Inferior parietal cortex (tissue), 1 donor: ENCODE measurements around the gene ESRRA.
A peak's percentile ranks its signal among the peaks of the same experiment; 100 is the strongest.

ENCODE experiments used
- DNase-seq: peaks from one replicate; pipeline ENCODE4 v3.0.0-alpha.2; 2016; ENCODE audit errors: extremely low spot score

Gene ESRRA

DNA sequence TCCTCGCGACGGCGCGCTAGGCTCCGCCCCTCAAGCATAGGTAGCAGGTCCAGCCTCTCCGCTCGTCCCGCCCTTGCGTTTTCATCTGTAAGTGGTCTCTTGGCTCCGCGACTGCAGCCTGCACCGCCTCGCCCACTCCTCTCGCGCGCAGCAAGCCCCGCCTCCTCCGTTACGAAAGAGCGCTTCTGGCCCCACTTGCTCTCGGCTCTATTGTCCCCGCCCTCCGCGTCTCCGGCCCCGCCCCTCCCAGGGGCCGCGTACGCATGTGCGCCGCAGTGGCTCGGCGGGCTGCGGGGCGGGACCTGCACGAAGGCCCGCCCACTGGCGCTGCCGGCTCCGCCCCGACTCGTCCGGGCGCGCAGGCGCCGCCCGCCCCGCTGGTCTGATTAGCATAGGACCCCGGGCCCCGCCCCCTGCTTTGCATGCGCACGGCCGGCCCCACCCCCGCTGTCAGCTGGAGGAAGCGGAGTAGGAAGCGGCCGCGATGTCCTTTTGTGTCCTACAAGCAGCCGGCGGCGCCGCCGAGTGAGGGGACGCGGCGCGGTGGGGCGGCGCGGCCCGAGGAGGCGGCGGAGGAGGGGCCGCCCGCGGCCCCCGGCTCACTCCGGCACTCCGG lies at the start of gene ESRRA:
Gene ESRRA (plus strand): TSS at position 450 of the 616 bp plus-strand sequence. CDS start 1,656 bp downstream, outside the sequence.
- DNase-seq: peak; percentile 96

GRCh38 chr11:64256300-64256699 lies 49.0 kb upstream of the ESRRA start:
- no peak for DNase-seq

- DNase-seq: no peak
Measured at GRCh38 chr11:64258356-64258755, 47.0 kb upstream of the ESRRA start.

DNA sequence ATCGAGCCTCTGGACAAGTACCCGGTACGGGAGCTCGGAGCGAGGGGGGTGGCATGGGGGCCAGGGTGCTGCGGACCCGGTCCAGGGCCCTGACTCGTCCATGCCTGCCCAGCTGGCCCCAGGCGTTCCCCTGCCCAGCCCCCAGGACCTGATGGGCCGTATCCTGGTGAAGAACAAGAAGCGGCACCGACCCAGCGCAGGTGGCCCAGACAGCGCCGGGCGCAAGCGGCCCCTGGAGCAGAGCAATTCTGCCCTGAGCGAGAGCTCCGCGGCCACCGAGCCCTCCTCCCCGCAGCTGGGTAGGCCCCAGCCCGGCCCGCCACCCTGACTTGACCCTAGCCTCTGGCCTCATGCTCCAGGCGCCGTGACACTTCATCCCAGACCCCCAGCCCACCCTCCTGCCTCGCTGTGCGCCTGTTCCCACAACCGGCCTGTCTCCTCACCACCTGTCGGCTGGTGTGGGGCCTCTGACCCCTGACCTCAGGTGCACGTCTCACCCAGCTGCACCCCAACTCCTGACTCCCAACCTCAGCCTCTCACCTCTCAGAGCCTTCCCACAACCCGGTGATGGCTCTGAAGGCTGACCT lies 46.3 kb upstream of the ESRRA start:
- DNase-seq: no peak

GRCh38 chr11:64259533-64260067 lies 45.7 kb upstream of the ESRRA start:
- no peak for DNase-seq

GRCh38 chr11:64260147-64260708 lies 45.1 kb upstream of the ESRRA start:
- DNase-seq: no peak

- no peak for DNase-seq
Measured at GRCh38 chr11:64261556-64262080, 43.7 kb upstream of the ESRRA start.

- no peak for DNase-seq
Measured at GRCh38 chr11:64262271-64263002, 42.9 kb upstream of the ESRRA start.

DNA sequence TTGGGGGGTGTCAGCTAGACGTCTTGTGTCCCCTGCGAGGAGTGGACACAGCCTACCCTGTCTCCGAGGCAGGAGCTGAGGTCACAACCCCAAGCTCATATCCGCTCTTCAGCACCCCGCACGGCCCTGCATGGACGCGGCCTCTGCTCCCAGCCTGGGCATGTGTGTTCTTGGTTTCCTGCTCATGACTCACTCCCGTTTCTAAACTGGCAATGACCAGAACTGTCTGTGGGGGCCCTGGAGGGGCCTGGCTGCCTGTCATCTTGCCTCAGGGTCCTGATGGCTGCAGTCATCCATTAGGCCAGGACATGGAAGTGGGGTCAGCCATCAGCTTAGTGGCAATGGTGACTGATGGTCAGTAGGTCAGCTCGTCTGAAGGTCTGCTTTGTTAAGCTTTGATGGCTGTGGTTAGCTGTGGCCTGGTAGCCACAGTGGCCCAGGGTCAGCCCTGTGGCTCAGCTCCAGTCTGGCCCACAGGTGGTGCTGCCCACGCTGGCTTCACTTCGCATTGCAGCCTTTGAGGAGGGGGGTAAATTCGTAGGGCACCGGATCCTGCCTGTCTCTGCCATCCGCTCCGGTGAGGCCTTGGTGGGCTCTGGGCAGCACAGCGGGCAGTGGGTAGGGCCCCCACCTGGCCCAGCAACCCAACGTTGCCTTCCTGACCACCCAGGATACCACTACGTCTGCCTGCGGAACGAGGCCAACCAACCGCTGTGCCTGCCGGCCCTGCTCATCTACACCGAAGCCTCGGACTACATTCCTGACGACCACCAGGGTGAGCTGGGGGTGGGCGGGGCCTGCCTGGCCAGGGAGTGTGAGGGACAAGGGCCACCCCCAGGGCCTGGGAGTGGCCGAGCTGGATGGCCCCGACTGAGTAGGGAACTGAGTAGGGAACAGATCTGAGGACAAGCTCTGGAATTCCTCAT lies 42.0 kb upstream of the ESRRA start:
- no peak for DNase-seq

DNA sequence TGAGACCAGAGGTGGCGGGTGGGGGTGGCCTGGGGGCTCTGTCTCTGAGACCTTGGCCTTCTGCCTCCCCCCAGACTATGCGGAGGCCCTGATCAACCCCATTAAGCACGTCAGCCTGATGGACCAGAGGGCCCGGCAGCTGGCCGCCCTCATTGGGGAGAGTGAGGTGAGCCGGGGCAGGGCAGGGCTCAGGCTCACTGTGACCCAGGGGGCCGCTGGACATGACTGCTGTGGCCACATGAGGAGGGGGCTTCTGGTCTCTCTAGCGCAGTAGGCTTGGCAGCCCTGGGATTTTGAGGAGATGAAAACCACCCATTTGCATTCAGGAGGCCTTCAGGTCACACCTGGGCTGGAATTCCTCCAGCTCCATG lies 41.4 kb upstream of the ESRRA start:
- DNase-seq: no peak

GRCh38 chr11:64264371-64264852 lies 40.9 kb upstream of the ESRRA start:
- DNase-seq: no peak

- no peak for DNase-seq
Measured at GRCh38 chr11:64265176-64266160, 39.9 kb upstream of the ESRRA start.

DNA sequence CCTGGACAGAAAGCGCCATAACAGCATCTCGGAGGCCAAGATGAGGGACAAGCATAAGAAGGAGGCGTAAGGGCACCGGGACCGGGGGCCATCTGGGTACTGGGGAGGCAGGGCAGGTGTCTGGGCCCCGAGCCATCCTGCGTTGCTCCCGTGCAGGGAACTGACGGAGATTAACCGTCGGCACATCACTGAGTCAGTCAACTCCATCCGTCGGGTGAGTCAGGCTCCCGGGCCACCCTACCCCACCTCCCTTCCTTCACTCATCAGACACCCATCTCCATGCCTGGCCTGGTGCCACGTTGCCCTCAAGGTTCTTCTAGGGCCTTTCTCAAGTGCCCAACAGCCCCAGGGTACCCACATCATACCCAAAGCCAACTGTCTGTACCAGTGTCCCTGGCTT lies 39.0 kb upstream of the ESRRA start:
- DNase-seq: no peak

GRCh38 chr11:64267207-64267945 lies 37.9 kb upstream of the ESRRA start:
- DNase-seq: no peak

DNA sequence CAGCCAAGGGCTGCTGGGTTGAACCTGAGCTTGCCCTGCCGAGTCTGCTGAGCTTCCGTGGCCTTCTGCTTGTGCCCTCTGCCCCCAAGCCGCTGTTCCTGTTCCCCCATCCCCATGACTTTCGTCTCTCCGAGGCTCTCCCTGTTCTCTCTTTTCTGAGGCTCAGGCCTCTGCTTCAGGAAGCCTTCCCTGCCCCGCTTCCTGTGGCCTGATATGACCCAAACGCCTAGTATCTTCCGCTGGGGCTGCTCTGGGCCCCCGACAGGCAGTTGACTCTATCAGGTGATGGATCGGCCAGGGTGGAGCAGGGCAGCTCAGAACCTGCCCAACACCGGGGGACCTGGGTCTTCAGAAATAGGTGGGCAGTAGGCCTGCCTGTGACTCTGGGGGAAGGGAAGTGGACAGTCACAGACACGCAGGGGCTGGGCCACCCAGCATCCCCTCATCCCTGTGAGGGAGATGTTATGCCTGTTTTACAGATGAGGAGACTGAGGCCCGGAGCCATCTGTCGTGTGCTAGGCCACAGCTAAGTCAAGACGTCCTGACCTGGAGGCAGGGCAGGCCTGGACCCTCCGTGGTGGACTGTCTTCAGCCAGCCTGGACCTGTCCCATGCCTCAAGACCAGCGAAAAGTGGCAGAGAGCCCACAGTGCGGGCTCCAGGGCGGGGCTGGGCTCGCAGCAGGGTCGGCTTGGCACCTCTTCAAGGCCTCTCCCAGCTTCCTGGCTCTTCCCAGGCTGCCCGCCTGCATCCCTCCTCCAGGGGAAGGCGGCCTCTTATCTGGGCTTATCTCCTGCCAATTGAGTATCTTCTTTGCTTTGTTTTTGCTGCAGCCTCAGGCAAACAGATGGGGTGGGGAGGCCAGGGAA lies 37.1 kb upstream of the ESRRA start:
- no peak for DNase-seq

DNA sequence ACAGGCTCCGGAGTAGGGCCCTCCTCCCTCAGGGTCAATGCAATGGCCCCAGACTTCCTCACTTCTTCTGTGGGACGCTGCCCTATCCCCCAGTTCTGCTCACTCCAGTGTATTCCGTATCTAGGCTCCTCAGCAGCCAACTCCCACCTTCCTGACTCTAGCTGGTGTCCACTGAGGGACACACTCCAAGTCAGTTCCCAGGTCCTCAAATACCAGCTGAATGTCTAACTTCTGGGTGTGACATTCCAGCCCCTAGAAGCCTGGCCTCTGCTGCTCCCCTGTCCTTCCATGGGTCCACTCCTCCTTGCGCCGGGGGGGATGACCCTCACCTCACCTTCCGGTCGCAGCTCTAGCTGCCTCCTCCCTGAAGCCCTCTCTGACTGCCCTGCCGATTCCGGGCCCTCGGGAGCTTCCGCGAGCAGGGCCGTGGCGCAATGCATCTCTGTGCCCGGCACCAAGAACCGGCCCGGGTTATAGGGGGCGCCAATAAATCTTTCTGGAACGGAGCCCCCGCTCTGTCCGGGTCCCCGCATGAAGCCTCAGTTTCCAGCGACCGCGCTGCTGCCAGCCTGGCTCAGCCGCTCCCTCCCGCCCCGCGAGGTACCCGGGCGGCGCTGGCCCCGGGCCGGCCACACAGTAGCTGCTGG lies 36.3 kb upstream of the ESRRA start:
- no peak for DNase-seq

DNA sequence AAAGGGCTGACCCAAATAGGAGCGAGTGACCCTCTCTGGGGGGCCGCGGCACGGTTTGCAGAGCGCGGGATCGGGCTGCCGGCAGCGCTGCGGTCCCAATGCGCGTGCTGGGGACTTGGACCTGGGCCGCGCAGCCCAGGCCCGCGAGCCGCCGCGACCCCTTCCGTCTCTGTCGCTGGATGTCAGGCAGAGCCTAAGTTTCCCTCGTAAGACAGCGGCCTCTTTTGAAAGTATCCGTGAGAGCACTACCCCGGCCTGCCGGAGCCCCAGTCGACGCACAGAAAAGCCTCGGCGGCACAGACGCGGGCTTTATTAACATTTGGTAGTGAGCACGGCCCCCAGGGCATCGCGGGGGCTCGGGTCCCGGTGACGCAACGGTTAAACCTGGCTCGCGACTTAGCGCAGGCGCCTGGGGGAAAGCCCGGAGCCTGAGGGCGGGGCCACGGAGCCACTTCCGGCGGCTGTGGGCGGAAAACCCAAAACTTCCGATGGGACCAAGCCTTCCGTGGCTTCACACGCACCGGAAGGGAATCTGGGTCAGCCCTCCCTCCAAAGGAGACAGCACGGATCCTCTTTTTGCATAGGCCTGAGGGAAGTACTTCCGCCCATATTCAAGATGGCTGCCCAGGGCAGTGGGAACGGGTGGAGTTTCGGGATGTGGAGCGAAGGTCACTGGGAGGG lies 35.6 kb upstream of the ESRRA start:
- DNase-seq: peak; percentile 100
